Measurements from ENCODE around the gene AGBL4. TPM values are rescaled to one million over a fixed set of nuclear protein-coding genes. Genes with fewer than 3 reads are reported as not detected.

AGBL4 gene
- total and polyA plus RNA-seq, 7 donors = 0.09 to 0.36 (median 0.16) TPM; not detected in 4

DNA sequence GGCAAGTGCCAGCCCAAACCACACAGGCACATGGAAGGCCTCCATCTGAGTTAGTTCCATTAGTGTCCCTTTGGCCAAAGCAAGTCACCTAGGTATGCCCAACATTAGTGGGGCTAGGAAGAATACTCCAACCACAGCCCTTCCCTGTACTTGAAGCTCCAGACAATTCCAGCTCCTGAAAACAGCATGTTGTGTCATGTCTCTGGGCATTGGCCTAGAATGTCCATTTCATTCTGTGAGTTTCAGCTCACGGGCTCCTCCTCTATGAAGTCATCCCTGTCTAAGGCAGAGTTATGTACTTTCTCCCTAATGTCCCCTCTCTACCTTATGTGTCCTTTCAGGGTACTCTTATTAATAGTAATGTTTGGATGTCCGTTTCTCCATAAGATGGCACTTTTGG lies 1455.3 kb downstream of the AGBL4 start:
- intact Hi-C loops (cut with DNase I) = no loop called here
- WGBS, 2 donors = 79 to 91% methylated on average over 2 of the region's 2 CpGs
- Histone ChIP-seq H3K36me3 (no peaks in the 10 kb centered on the region), H3K4me3 (no peak overlapping the region), H3K27ac (no peak overlapping the region), H3K4me1 (peaks cover 0 to 36% (median 23%) of the 10 kb centered on the region in 4 donors), H3K27me3 (no peaks in the 10 kb centered on the region), H3K9me3 (no peaks in the 10 kb centered on the region)
- DNase-seq = no peak
- TF ChIP-seq EP300 (IDR thresholded peaks at IDR 0.05) = no peak
- TF ChIP-seq CTCF (IDR thresholded peaks at IDR 0.05) = no peak
- no peak for TF ChIP-seq POLR2AphosphoS5 (IDR thresholded peaks at IDR 0.05)
- no peak for TF ChIP-seq POLR2A (IDR thresholded peaks at IDR 0.05)

GRCh38 chr1:48566492-48566891 lies 1457.3 kb downstream of the AGBL4 start:
- TF ChIP-seq POLR2A (IDR thresholded peaks at IDR 0.05) = no peak
- no peak for TF ChIP-seq EP300 (IDR thresholded peaks at IDR 0.05)
- TF ChIP-seq CTCF (IDR thresholded peaks at IDR 0.05) = no peak
- no peak for TF ChIP-seq POLR2AphosphoS5 (IDR thresholded peaks at IDR 0.05)
- H3K9me3 ChIP-seq = no peaks in the 10 kb centered on the region
- H3K4me3 ChIP-seq = no peak overlapping the region
- no peak for DNase-seq
- intact Hi-C loops (cut with DNase I) = no loop called here
- H3K36me3 ChIP-seq = no peaks in the 10 kb centered on the region
- WGBS, 2 donors = 83 to 86% methylated on average over 2 of the region's 2 CpGs
- H3K27ac ChIP-seq = no peak overlapping the region
- H3K4me1 ChIP-seq = peaks cover 0 to 43% (median 25%) of the 10 kb centered on the region in 4 donors
- no peaks in the 10 kb centered on the region for H3K27me3 ChIP-seq

DNA sequence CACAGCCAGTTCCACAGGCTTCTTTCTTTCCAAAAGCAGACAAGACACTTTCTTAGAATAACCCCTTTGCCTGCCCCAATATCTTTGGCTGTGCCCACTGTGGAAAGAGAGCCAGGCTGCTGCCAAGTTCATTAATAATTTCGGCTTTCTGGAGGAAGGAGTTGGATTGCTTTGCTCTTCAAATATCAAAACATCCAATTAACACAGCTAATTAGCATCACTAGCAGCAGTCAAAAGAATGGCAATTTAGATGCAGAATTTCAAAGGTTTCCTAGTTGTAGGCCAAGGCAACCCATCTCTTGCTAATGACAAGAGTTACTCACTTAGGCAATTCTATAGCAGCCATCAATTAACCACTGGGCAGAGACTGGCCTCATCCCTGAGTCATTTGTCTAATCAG lies 1460.7 kb downstream of the AGBL4 start:
- DNase-seq = no peak
- intact Hi-C loops (cut with DNase I) = no loop called here
- H3K9me3 ChIP-seq = no peaks in the 10 kb centered on the region

DNA sequence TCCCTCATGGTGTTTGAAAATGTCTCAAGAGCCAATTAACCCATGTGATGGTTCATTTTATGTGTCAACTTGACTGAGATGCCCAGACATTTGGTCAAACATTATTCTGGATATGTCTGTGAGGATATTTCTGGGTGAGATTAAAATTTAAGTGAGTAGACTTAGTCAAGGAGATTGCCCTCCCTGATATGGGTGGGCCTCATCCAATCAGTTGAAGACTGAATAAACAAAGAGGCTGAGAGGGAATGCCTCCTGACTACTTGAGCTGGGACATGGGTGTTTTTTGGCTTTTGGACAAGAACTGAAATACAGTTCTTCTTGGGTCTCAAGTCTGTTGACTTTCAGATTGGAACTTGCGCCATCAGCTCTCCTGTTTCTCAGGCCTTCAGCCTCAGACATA lies 1462.3 kb downstream of the AGBL4 start:
- Histone ChIP-seq H3K27me3 (no peaks in the 10 kb centered on the region), H3K9me3 (no peaks in the 10 kb centered on the region), H3K4me3 (no peak overlapping the region), H3K27ac (no peak overlapping the region), H3K36me3 (no peaks in the 10 kb centered on the region), H3K4me1 (peaks cover 0 to 22% (median 11%) of the 10 kb centered on the region in 4 donors)
- DNase-seq = no peak
- intact Hi-C loops (cut with DNase I) = no loop called here
- 95 to 98% methylated on average over 1 of the region's 1 CpG for WGBS, 2 donors
- no peak for TF ChIP-seq CTCF (IDR thresholded peaks at IDR 0.05)
- TF ChIP-seq POLR2AphosphoS5 (IDR thresholded peaks at IDR 0.05) = no peak
- TF ChIP-seq EP300 (IDR thresholded peaks at IDR 0.05) = no peak
- TF ChIP-seq POLR2A (IDR thresholded peaks at IDR 0.05) = no peak

More for the DNA sequence above, 1460.7 kb downstream of the AGBL4 start:
- no peak overlapping the region for H3K4me3 ChIP-seq
- no peaks in the 10 kb centered on the region for H3K36me3 ChIP-seq
- TF ChIP-seq POLR2A (IDR thresholded peaks at IDR 0.05) (no peak), EP300 (IDR thresholded peaks at IDR 0.05) (no peak), POLR2AphosphoS5 (IDR thresholded peaks at IDR 0.05) (no peak), CTCF (IDR thresholded peaks at IDR 0.05) (no peak)
- WGBS, 2 donors = 79 to 84% methylated on average over 1 of the region's 1 CpG
- H3K27me3 ChIP-seq = no peaks in the 10 kb centered on the region
- peak overlapping the region in 2 of 4 donors; percentile 48 to 62 for H3K27ac ChIP-seq
- peaks cover 0 to 22% (median 11%) of the 10 kb centered on the region in 4 donors for H3K4me1 ChIP-seq

DNA sequence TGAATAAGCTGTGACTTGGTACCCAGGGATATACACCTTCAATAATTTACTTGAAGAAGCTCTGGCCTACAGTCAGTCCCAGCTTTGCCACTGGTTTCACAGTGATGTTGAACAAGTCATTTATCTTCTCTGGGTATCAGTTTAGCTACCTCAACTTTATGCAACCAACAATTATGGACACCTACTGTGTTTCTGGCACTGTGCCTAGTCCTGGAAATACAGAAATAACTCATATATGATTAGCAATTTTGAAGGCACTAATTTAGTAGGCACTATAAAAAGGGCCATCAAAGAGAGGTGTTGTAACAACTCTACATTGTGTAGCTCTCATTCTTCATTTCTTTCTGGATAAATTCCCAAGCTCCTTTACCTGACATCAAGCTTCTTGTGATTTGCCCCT lies 1463.2 kb downstream of the AGBL4 start:
- intact Hi-C loops (cut with DNase I) = no loop called here
- no peak overlapping the region for H3K4me3 ChIP-seq
- TF ChIP-seq CTCF (IDR thresholded peaks at IDR 0.05) (no peak), EP300 (IDR thresholded peaks at IDR 0.05) (no peak), POLR2AphosphoS5 (IDR thresholded peaks at IDR 0.05) (no peak), POLR2A (IDR thresholded peaks at IDR 0.05) (no peak)
- no peak for DNase-seq
- no peaks in the 10 kb centered on the region for H3K27me3 ChIP-seq
- no peaks in the 10 kb centered on the region for H3K36me3 ChIP-seq
- H3K27ac ChIP-seq = no peak overlapping the region
- no peaks in the 10 kb centered on the region for H3K9me3 ChIP-seq
- peaks cover 0 to 22% (median 11%) of the 10 kb centered on the region in 4 donors for H3K4me1 ChIP-seq
